H1 (cell line): ENCODE results near the gene OBP2B.
"Not testable (repeated sequence)": the region's sequence is repeated elsewhere in the genome, so short reads cannot be mapped to it uniquely, and the experiment has no call there.

Experiments
- EZH2 ChIP-seq: fragments of 200-600 bp; sonication (generic); IDR thresholded peaks from 2 replicates; pipeline ENCODE4 v1.7.1; 2012; ENCODE audit warnings: low read depth, mild to moderate bottlenecking, moderate library complexity, low read length, inconsistent platforms; ENCODE audit not compliant: severe bottlenecking
- MAFK ChIP-seq: IDR thresholded peaks from 2 replicates; pipeline ENCODE4 v1.6.1; 2012; ENCODE audit warnings: low read depth, mild to moderate bottlenecking, improper control_type of control experiment, low read length
- POLR2A ChIP-seq, 2 experiments: IDR thresholded peaks; 1 replicate in 1 of 2; 2 replicates in 1 of 2; pipeline ENCODE4 v1.6.1; 2011; ENCODE audit warnings: low read depth in 2 of 2, low read length in 2 of 2, mild to moderate bottlenecking in 2 of 2; ENCODE audit errors: control extremely low read depth in 1 of 2
- RFX5 ChIP-seq: IDR thresholded peaks from 2 replicates; pipeline ENCODE4 v1.6.1; 2011; ENCODE audit warnings: low read depth, low read length, improper control_type of control experiment, borderline replicate concordance
- ZNF274 ChIP-seq: IDR thresholded peaks from 2 replicates; pipeline ENCODE4 v1.7.0; 2012; ENCODE audit warnings: low read length, borderline replicate concordance; ENCODE audit errors: extremely low read depth

GRCh38 chr9:133228474-133229193 lies 19.6 kb upstream of the OBP2B start:
- TF ChIP-seq EZH2; POLR2A (IDR thresholded peaks at IDR 0.05; ENCODE audit: control extremely low read depth in 1 of 2, low read depth in 2 of 2, low read length in 2 of 2); MAFK; ZNF274; RFX5: not testable (repeated sequence)
